MM.1S (cell line): ENCODE data around the gene USP13.

Source experiments
- CTCF ChIP-seq: fragments of 300-600 bp; sonication (generic); IDR thresholded peaks from 2 replicates; pipeline ENCODE4 v1.5.1; 2016; ENCODE audit warnings: antibody characterized with exemption, low read length, mixed read lengths
- EZH2 ChIP-seq: fragments of 300-600 bp; sonication (generic); optimal IDR thresholded peaks from 2 replicates; pipeline ENCODE3; 2017; ENCODE audit warnings: low read depth, mild to moderate bottlenecking, antibody characterized with exemption, low read length, mixed read lengths

DNA sequence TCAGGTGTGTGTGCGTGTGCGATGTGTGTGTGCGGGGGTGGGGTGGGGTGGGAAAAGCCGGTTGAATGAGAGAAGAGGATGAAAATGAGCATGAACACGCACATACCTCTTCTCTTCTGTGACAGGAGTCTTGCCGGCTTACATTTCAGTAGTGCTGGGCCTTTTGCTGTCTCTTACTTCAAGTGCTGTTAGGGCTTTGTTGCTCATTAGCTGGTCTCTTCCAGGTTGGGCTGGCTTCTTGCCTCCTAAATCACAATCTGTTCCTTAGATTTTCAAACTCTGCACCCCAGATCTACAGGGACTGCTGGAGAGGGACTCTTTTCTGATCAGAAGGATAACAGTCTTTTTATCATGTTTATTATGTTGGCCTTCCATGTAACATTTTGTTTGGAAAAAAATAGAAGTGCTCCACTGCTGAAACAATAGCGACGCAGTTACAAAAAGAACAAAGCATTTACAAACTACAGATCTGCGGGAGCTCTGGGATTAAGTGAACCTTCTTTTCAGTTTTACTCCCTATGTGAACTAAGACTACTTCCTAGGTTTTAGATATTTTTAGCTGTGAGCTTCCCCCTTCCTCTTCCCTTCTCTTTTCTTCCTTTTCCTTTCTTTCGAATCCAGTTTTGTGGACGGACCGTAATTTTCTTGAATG is 48.5 kb downstream of the USP13 start:
- TF ChIP-seq CTCF (no peak), EZH2 (no peak)
